Sigmoid colon (tissue), 4 donors: ENCODE data around the gene CUEDC2.

ENCODE experiments used
- POLR2A ChIP-seq, 2 donors: fragments of 450-650 bp; IDR thresholded peaks; one replicate each; pipeline ENCODE4 v1.6.1; 2016; ENCODE audit warnings: antibody characterized with exemption in 2 of 2, mild to moderate bottlenecking in 2 of 2, moderate library complexity in 2 of 2
- POLR2AphosphoS5 ChIP-seq, 4 donors: sonication (generic); formaldehyde crosslinking; IDR thresholded peaks; one replicate each; pipeline ENCODE4 v1.6.1; 2017; ENCODE audit warnings: antibody characterized with exemption in 4 of 4
- TF ChIP-seq, protein P1 (sequence below), 4 experiments: fragments of 450-650 bp in 3 of 4; fragments of 200-600 bp in 1 of 4; IDR thresholded peaks; one replicate each; pipeline ENCODE4 v1.5.1; 2016 to 2019; ENCODE audit warnings: antibody characterized with exemption in 4 of 4, mild to moderate bottlenecking in 3 of 4, moderate library complexity in 2 of 4

DNA sequence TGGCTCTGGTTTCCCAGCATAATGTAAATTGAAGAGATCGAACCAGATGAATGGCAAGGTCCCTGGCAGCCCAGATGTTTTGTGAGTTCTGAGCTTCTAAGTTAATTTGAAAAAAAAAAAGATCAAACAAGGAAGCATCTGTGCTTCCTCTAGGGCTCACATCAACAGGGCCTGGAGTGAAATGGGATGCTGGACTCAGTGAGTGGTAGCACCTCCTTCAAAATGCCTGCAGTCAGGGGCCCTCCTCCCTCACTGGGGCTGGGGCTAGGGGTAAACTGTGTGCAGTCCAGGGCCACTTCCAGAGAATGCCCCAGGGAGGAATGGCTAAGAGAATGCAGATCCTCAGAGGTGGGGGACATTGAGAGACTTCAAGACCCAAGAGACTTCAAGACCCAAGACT, 6.0 kb upstream of the CUEDC2 start:
- TF ChIP-seq, protein P1, sequence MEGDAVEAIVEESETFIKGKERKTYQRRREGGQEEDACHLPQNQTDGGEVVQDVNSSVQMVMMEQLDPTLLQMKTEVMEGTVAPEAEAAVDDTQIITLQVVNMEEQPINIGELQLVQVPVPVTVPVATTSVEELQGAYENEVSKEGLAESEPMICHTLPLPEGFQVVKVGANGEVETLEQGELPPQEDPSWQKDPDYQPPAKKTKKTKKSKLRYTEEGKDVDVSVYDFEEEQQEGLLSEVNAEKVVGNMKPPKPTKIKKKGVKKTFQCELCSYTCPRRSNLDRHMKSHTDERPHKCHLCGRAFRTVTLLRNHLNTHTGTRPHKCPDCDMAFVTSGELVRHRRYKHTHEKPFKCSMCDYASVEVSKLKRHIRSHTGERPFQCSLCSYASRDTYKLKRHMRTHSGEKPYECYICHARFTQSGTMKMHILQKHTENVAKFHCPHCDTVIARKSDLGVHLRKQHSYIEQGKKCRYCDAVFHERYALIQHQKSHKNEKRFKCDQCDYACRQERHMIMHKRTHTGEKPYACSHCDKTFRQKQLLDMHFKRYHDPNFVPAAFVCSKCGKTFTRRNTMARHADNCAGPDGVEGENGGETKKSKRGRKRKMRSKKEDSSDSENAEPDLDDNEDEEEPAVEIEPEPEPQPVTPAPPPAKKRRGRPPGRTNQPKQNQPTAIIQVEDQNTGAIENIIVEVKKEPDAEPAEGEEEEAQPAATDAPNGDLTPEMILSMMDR (IDR thresholded peaks at IDR 0.05), result no peak
- no peak for TF ChIP-seq POLR2A (IDR thresholded peaks at IDR 0.05)
- TF ChIP-seq POLR2AphosphoS5 (IDR thresholded peaks at IDR 0.05), result no peak
